DOHH2 (cell line): ENCODE results near the gene GPR87.

Experiments used
- CTCF ChIP-seq: fragments of 200-600 bp; sonication (generic); IDR thresholded peaks from one replicate; pipeline ENCODE4 v1.5.1; 2014; ENCODE audit warnings: antibody characterized with exemption, mild to moderate bottlenecking, low read depth, low read length; ENCODE audit not compliant: poor library complexity, severe bottlenecking
- EZH2phosphoT487 ChIP-seq: fragments of 200-600 bp; sonication (generic); IDR thresholded peaks from 2 replicates; pipeline ENCODE4 v1.6.1; 2017; ENCODE audit warnings: borderline replicate concordance, mild to moderate bottlenecking, antibody characterized with exemption, low read length, moderate library complexity, mixed read lengths

GRCh38 chr3:151306168-151306810 lies 10.3 kb downstream of the GPR87 start:
- TF ChIP-seq CTCF = no peak
- no peak for TF ChIP-seq EZH2phosphoT487
